Sciatic nerve (tissue), 2 donors: ENCODE measurements around the gene ERCC5. TPM values are rescaled to one million over a fixed set of nuclear protein-coding genes. Genes with fewer than 3 reads are reported as not detected.

ENCODE experiments used
- ATAC-seq: fragments of 200-7000 bp; cut with Tn5 transposase; one replicate; pipeline ENCODE4 v1.9.1; 2020; ENCODE audit warnings: mild to moderate bottlenecking, moderate library complexity
- DNase-seq: peaks from one replicate; pipeline ENCODE4 v3.0.0-alpha.2; 2020; ENCODE audit warnings: low spot score
- intact Hi-C: fragments of 100-400 bp; cut with DNase I; formaldehyde crosslinking; loops from one replicate; pipeline ENCODE4 v1.14.2; 2022
- total RNA-seq: library from RNA; stranded (reverse); fragmentation: NEBNext Ultra II Directional; extraction: Animal tissue kit (Norgen Biotek cat#: 25700); gene quantifications from one replicate; pipeline ENCODE4 v1.2.1, GENCODE V29; 2021
- donor health status: DM: no; HTN: no; CAD: no.
- donor health status: DM: no; HTN: no; CAD: no.

Gene ERCC5
- total RNA-seq, 1 donor from 2014 or later: 59.8 TPM

- intact Hi-C loops: no loop called here
- DNase-seq: no peak
- no peak for ATAC-seq
These were observed 29.4 kb downstream of the ERCC5 start for GRCh38 chr13:102875256-102875655.

GRCh38 chr13:102877303-102877702 lies 31.5 kb downstream of the ERCC5 start:
- intact Hi-C loops: no loop called here
- DNase-seq (no peak), ATAC-seq (no peak)

- DNase-seq: no peak
- ATAC-seq: no peak
- intact Hi-C loops: no loop called here
These were observed 32.6 kb downstream of the ERCC5 start for GRCh38 chr13:102878481-102878880.

GRCh38 chr13:102879793-102880499 lies 34.1 kb downstream of the ERCC5 start:
- ATAC-seq (no peak), DNase-seq (no peak)
- intact Hi-C loops: no loop called here

GRCh38 chr13:102881819-102882686 lies 36.2 kb downstream of the ERCC5 start:
- no peak for ATAC-seq
- intact Hi-C loops: no loop called here

GRCh38 chr13:102892503-102892902 lies 46.7 kb downstream of the ERCC5 start:
- intact Hi-C loops: no loop called here
- no peak for DNase-seq
- ATAC-seq: no peak

More at GRCh38 chr13:102881819-102882686, 36.2 kb downstream of the ERCC5 start:
- no peak for DNase-seq

GRCh38 chr13:102897371-102898138 lies 51.7 kb downstream of the ERCC5 start:
- DNase-seq: no peak
- ATAC-seq: no peak
- intact Hi-C loops: no loop called here

- DNase-seq: no peak
These were observed 54.4 kb downstream of the ERCC5 start for GRCh38 chr13:102900193-102900608.

GRCh38 chr13:102901056-102901455 lies 55.2 kb downstream of the ERCC5 start:
- ATAC-seq (no peak), DNase-seq (no peak)
- intact Hi-C loops: no loop called here

More at GRCh38 chr13:102900193-102900608, 54.4 kb downstream of the ERCC5 start:
- intact Hi-C loops: no loop called here
- no peak for ATAC-seq

- DNase-seq (no peak), ATAC-seq (no peak)
- intact Hi-C loops: no loop called here
These were observed 55.9 kb downstream of the ERCC5 start for GRCh38 chr13:102901615-102902305.

GRCh38 chr13:102902789-102903347 lies 57.0 kb downstream of the ERCC5 start:
- intact Hi-C loops: no loop called here
- no peak for ATAC-seq

GRCh38 chr13:102903659-102904407 lies 58.0 kb downstream of the ERCC5 start:
- intact Hi-C loops: no loop called here
- no peak for ATAC-seq
- DNase-seq: no peak

More at GRCh38 chr13:102902789-102903347, 57.0 kb downstream of the ERCC5 start:
- no peak for DNase-seq

- ATAC-seq: no peak
- intact Hi-C loops: no loop called here
- no peak for DNase-seq
These were observed 58.6 kb downstream of the ERCC5 start for GRCh38 chr13:102904408-102904862.

GRCh38 chr13:102905905-102906771 lies 60.3 kb downstream of the ERCC5 start:
- ATAC-seq (no peak), DNase-seq (no peak)
- intact Hi-C loops: no loop called here

GRCh38 chr13:102907016-102907756 lies 61.4 kb downstream of the ERCC5 start:
- no peak for DNase-seq
- ATAC-seq: no peak
- intact Hi-C loops: no loop called here

- intact Hi-C loops: no loop called here
These were observed 62.2 kb downstream of the ERCC5 start for GRCh38 chr13:102907886-102908515.

More at GRCh38 chr13:102907886-102908515, 62.2 kb downstream of the ERCC5 start:
- DNase-seq (no peak), ATAC-seq (no peak)
